Measurements from ENCODE around the gene MCTP1.

DNA sequence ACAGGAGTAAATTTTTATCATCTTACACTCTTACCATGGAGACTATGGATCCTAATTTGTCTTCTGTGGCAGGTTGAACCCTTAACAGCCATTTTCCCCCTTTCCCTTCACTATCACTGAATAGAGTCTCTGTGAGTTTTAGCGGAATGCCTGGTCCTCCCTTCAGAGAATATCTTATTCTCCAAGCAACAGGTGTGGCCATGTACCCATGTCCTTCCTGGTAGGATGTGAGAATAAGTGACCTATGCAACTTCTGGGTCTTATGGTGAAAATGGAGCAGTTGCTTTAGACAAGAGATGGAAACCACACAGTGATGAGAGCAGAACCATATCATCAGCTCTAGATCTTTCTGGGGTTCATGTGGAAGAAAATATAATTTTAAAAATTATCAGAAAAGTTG is 312.6 kb downstream of the MCTP1 start:
- TF ChIP-seq JUN (CRISPR knock-in tag; IDR thresholded peaks at IDR 0.05) (no peak), TCF7 (CRISPR knock-in tag; IDR thresholded peaks at IDR 0.05; ENCODE audit: low read depth) (no peak), MYBL2 (CRISPR knock-in tag; IDR thresholded peaks at IDR 0.05) (no peak), ELF4 (CRISPR knock-in tag; IDR thresholded peaks at IDR 0.05; ENCODE audit: low read depth) (no peak), NFE2L1 (CRISPR knock-in tag; IDR thresholded peaks at IDR 0.05) (no peak), RORB (CRISPR knock-in tag; IDR thresholded peaks at IDR 0.05) (no peak)
- TF ChIP-seq, protein P1, sequence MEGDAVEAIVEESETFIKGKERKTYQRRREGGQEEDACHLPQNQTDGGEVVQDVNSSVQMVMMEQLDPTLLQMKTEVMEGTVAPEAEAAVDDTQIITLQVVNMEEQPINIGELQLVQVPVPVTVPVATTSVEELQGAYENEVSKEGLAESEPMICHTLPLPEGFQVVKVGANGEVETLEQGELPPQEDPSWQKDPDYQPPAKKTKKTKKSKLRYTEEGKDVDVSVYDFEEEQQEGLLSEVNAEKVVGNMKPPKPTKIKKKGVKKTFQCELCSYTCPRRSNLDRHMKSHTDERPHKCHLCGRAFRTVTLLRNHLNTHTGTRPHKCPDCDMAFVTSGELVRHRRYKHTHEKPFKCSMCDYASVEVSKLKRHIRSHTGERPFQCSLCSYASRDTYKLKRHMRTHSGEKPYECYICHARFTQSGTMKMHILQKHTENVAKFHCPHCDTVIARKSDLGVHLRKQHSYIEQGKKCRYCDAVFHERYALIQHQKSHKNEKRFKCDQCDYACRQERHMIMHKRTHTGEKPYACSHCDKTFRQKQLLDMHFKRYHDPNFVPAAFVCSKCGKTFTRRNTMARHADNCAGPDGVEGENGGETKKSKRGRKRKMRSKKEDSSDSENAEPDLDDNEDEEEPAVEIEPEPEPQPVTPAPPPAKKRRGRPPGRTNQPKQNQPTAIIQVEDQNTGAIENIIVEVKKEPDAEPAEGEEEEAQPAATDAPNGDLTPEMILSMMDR (IDR thresholded peaks at IDR 0.05) = no peak
- TF ChIP-seq, protein P2, sequence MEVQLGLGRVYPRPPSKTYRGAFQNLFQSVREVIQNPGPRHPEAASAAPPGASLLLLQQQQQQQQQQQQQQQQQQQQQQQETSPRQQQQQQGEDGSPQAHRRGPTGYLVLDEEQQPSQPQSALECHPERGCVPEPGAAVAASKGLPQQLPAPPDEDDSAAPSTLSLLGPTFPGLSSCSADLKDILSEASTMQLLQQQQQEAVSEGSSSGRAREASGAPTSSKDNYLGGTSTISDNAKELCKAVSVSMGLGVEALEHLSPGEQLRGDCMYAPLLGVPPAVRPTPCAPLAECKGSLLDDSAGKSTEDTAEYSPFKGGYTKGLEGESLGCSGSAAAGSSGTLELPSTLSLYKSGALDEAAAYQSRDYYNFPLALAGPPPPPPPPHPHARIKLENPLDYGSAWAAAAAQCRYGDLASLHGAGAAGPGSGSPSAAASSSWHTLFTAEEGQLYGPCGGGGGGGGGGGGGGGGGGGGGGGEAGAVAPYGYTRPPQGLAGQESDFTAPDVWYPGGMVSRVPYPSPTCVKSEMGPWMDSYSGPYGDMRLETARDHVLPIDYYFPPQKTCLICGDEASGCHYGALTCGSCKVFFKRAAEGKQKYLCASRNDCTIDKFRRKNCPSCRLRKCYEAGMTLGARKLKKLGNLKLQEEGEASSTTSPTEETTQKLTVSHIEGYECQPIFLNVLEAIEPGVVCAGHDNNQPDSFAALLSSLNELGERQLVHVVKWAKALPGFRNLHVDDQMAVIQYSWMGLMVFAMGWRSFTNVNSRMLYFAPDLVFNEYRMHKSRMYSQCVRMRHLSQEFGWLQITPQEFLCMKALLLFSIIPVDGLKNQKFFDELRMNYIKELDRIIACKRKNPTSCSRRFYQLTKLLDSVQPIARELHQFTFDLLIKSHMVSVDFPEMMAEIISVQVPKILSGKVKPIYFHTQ (CRISPR knock-in tag; IDR thresholded peaks at IDR 0.05) = no peak
- TF ChIP-seq, protein P3, sequence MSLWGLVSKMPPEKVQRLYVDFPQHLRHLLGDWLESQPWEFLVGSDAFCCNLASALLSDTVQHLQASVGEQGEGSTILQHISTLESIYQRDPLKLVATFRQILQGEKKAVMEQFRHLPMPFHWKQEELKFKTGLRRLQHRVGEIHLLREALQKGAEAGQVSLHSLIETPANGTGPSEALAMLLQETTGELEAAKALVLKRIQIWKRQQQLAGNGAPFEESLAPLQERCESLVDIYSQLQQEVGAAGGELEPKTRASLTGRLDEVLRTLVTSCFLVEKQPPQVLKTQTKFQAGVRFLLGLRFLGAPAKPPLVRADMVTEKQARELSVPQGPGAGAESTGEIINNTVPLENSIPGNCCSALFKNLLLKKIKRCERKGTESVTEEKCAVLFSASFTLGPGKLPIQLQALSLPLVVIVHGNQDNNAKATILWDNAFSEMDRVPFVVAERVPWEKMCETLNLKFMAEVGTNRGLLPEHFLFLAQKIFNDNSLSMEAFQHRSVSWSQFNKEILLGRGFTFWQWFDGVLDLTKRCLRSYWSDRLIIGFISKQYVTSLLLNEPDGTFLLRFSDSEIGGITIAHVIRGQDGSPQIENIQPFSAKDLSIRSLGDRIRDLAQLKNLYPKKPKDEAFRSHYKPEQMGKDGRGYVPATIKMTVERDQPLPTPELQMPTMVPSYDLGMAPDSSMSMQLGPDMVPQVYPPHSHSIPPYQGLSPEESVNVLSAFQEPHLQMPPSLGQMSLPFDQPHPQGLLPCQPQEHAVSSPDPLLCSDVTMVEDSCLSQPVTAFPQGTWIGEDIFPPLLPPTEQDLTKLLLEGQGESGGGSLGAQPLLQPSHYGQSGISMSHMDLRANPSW (CRISPR knock-in tag; conservative IDR thresholded peaks at IDR 0.05; ENCODE audit: low read depth) = no peak
- TF ChIP-seq, protein P4, sequence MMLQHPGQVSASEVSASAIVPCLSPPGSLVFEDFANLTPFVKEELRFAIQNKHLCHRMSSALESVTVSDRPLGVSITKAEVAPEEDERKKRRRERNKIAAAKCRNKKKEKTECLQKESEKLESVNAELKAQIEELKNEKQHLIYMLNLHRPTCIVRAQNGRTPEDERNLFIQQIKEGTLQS (CRISPR knock-in tag; conservative IDR thresholded peaks at IDR 0.05) = no peak

Measured in WTC11 (cell line).